T-helper 1 cell (primary cell): ENCODE data around the gene WNT1.
A peak's percentile ranks its signal among the peaks of the same experiment; 100 is the strongest.

ENCODE experiments used
- DNase-seq, 5 donors: peaks; one replicate each; pipeline ENCODE4 v3.0.0-alpha.2; 2012 to 2020

WNT1 gene

DNA sequence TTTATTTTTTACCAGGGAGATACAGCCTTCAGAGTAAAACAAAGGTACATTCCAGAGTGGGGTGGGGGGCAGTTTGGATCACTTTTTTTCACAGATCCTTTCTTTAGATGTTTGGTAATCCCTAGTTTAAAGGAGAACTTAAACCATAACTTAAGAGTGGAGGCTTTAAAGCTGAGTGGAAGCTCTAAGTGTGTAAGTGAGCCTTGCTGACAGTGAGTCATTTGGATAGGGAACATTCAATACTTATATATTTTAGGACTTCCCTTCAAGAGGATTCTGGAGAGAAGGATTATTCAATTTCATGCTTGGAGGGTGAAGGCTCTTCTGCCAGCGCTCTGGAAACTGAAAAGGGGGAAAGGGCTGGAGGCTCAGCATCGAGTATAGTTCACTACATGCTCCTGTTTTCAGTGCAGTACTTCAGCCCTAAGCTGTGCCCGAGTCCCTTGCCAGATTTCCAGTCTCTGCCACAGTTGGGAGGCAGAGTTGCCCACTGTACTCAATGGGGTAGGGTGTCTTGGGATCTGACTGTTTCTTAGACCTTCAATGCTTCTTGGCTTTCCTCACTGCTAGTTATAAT lies 32.1 kb downstream of the WNT1 start:
- DNase-seq, result no peak

DNA sequence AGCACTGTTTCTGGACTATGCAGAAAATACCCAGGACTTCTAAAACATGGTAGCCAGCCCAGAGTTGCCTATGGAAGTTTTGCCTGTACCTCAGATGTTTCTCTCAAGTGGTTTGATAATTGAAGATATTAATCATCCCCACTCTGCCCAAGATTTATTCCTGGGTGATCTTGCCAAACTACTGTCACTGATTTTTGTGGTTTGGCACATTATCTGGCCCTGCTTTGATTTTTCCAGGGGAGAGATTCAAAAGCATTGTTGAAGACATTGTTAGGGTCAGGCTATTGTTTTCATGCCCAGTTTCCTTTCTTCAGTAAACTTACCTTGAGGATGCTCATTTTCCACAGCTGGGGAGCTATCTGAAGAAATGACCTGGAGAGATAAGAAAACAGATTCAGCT lies 34.6 kb downstream of the WNT1 start:
- no peak for DNase-seq

DNA sequence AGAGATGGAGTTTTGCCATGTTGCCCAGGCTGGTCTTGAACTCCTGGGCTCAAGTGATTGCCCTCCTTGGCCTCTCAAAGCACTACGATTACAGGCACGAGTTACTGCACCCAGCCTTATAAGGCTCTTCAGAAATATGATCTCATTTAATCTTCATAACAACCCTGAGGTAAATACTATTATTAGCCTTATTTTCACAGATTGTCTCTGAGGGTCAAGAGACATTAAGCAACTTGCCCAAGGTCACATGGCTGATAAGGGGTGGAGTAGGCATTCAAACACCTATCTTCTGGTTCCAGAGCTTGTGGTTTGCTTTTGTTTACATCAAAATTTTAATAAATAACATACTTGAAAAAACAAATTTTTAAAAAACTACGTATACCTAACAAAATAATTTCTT lies 35.3 kb downstream of the WNT1 start:
- no peak for DNase-seq

DNA sequence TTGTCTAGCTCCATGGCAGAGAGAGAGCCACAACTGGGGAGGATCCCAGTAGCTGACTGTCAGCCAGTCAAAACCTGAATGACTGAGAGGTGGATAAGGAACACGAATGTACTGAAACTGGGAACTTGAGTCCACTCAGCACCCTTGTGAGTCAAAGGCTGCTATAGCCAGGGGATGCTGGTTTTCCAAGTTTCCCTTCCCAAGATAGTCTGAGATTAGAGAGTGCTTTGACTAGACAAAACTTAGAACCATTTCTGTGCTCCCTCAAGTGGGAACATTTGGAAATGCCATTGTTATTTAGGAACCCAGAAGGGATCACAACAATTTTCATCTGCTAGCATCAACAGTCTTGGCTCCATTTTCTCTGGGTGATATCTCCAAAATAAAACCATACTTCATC lies 36.4 kb downstream of the WNT1 start:
- DNase-seq, result no peak

DNA sequence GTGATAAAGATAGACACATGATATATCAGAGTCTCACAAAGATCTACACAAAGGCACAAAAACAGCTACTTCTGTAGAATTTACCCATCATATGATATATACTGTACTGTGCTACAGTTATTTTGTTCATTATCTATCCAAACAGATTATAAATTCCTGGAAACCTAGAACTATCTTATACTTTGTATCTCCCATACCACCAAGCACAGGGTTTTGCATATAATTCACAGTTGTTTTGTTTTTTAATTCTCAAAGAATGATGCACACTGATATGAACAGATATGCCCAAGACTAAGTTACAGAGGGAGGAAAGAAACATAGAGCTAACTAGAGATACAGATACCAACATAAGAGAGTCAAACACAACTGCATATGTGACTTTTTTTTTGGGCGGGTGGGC lies 37.1 kb downstream of the WNT1 start:
- DNase-seq, result no peak

DNA sequence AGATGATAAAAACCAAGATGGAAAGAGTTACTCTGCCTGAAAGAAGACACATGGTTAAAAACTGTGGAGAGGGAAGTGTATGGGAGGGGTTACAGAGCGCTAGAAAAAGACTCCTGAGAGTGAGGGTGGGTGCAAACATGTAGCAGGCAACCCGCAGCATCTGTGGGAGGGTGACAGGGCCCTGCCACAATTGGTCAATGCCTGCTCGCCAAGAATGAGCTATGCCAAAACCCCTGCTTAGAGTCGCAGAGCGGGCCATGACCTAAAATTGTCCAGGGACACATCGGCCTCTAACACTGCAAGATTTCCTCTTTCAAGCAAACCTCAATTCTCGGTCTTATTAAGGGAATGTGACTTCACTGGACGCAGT lies 39.8 kb downstream of the WNT1 start:
- no peak for DNase-seq

DNA sequence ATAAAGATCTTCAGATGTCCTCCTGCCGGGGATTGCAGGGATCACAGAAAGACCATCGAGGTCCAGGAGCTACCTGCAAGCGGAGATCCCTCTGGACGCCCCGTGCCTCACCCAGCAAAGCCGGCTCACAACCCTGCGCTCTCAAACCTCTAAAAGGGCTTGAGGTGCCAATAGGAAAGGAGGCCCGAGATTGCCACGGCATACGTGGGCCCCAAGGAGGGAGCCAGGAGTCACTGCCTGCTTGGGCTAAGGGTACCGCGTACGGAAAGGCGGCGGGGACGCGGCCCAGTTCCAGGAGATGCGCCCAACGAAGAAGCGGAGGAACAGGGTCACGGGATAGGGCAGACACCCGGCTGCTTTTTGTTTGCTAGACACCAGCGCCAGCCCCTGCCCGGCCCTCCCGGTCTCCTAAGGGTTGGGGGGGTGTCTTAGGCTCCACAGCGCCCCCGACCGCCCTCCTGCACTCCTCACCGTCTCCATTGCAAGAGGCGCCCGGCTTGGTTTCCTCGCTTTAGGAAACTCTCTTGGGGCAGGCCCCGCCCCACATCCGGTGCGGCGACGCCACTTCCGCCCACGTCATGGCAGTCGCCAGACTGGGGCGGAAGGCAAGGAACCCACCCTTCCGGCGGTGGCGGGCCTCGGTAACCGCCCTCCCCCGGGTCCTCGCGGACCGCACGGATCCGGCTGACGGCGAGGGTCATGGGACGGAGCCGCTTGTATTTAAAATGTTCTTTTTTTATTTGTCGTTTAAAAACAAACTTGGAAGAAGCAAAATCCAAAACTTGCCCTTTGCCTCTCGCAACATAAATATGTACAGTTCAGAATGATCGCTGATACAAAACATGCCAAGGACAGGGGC lies 40.4 kb downstream of the WNT1 start, which contains the start of gene PRKAG1:
PRKAG1 (minus strand) TSS at position 516 of the 859 bp plus-strand sequence; CDS start at position 480, 36 bp downstream.
- DNase-seq, result peak; percentile 95 to 99 (median 96)

DNA sequence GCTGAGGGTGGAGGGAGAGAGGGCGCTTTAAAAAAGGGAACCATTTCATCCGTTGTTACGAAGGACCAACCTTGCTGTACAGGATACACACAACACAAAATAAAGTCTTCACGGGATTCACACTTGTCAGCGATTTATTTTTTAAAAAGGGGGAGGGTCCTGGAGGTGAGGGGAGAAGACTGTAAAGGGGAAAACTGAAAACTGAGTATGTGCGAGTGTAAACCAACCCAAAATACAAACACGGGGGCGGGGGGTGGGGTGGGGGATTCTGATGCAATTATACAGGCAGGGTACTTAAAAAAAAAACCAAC lies 41.0 kb downstream of the WNT1 start:
- no peak for DNase-seq

DNA sequence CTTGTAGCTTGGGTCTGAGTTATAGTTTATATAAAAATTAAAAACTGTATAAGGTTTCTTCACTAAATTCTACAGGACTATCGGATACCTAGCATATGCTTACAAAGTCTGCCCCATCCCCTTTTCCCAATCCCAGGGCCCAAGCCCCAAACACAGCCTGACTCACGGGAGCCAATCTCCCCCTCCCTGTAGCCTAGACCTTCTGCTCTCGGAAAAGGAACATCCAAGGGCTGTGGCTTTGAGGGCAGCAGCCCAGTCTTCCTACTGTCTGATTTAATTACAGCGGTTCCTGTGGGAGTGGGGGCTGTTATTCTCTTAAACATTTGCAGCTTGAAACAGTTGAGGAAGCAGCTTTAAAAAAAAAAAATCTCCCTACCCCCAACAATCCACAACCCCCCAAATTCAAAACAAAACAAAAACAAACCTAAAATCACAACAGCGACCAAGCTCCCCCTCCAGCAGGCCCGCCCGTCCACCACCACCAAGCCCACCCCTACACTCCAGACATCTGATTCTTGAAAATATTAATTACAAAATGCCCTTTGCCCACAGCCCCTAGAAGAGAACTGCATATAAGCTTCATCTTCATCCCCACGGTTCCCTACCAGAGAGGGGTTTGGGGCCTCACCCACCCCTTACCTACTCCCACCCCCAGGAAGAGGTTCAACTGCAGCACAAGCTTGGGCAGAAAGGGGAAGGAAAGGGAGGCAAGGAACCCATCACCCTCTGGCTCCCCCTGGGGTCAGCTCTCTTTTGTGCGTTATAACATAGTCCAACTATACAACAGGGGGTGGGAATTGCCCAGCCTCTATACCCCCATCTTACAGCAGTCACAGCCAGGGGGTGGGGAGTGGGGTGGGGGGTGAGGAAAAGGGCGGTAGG lies 41.6 kb downstream of the WNT1 start:
- peak in 2 of 5 donors; percentile 25 to 59 for DNase-seq

DNA sequence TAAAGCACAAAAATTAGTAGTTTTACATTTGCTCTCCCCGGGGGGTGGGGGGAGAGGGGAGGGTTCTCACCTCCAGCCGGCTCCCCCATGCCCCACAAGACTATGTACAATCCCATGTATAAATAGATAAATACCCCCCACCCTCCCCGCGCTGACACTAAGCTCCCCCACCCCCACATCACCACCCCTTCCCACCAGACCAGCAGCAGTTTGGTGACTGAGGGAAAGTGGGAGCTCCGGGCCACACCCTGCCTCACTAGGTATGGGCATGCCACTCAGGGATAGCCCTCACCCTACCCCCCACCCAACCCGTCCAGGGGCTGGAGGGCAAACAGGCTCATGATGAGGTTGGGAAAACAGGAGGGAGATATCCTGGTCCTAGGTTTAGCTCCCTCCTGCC lies 42.3 kb downstream of the WNT1 start:
- DNase-seq, result no peak

DNA sequence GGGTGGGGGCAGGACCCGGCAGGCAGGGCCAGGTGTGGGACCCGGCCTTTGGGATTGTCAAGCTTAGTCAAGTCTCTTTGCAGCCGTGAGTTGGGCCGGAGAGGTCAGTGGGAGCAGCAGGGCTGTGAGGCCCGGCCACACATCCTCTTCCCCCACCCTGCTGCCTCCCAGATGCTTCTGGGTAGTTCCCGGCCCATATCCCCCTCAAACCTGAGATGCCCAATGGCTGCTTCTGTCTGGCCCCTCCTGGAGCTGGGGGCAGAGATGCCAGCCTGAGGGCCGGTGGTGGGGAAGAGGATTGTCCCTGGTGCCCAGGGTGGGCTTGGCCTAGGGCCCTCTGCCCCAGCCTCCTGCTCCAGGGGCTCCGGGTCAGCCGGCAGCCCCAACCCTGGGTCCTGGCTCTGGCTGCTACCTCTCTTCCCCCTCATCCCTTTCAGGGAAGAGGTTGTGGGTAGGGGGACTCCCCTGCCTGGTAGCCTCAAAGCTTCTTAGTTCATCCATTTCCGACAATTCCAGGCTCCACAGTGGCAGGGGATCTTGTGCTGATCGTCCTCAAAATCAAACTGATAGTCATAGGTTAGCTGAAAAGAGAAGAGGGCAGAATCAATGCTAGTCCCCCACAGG lies 43.3 kb downstream of the WNT1 start:
- no peak for DNase-seq

DNA sequence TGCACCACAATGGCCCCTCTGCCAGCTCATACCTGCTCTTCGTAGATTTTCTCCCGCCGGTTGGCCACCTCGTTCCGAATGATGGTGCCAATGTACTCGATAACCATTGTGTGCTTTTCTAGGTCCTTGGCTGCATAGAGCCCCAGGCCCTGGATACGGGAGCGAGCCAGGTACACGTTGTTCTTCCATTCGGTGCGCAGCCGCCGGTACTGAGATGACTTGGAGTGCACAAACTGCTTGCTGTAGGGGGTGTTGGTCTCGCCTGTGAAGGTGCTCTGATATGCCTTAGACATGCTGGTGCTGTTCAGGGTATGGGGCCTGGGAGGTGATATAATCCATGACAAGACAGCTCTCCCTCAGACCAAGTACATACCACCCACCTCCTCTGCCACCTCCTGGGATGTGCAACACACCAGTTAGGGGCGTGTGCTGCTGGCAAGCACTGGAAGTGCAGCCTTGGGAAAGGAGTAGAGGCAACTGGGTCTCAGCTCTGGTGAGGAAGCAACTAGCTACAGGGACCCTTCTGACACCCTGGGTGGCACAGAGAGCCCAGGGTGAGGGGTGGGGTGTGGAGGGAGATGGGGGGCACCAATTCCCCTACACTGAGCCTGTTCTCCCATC lies 44.5 kb downstream of the WNT1 start:
- DNase-seq, result no peak

DNA sequence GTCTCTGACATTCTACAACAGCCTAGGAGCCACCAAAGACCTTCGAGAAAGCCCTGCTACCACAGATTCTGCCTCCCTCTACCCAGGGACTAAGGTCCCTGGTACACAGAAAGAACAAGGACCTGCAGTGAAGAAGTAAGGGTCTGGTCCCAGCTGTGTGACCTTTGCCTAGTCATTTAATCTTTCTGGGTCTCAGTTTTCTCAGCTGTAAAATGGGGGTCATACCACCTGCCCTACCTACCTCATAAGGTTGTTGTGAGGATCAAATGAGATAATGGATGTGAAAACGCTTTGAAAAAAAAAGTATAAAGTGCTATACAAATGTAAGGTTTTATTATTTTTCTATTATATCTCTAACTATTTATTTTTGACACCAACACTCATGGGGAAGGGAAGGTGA lies 45.7 kb downstream of the WNT1 start:
- no peak for DNase-seq

DNA sequence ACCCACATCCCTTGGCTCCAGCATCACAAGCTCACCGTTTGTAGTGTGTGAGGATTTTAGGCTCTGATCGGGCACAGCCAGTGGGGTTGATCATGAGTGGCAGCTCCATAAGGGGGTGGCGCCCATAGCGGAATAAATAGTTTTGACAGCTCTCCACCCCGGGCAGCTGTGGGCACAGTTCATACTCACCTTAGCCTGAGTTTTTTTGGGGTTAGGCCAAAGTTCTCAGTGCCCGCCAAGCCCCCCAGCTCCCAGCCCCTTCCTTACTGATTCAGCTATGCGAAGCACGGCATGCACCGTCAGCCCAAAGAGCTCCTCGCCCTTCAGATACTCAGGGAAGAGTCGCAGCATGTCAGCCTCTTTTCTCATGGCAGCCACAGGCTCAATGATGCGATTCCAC lies 46.4 kb downstream of the WNT1 start:
- DNase-seq, result no peak

DNA sequence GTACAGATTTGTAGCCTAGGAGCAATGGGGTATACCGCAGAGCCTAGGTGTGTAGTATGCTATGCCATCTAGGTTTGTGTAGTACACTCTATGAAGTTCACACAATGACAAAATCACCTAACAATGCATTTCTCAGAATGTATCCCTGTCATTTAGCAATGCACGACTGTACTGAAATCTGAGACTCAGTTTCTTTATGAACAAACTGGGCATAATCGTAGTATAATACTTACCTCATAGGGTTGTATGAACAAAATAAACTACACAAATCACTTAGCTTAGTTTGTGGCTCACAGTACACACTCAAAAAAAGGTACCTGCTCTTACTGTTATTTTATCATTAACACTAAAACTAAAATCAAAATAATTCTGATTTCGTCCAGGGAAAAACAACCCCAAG lies 47.3 kb downstream of the WNT1 start:
- no peak for DNase-seq

DNA sequence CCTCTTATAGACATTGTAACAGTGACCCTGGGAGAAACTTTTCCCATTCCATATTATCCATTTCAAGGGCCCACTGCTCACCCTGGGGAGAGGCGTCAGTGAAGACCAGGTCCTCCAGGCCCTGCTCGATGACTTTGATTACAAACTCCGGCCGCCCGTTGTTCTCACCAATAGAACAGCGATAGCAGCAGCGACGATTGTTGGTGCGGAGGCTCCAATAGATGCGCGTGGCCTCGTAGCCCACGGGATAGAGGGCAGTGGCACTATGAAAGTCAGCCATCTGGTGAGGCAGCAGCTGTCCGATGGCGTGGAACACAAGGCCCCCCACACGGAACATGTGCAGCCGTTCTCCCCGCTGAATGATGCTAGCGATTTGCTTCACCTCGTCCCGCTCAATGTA lies 48.0 kb downstream of the WNT1 start:
- no peak for DNase-seq

DNA sequence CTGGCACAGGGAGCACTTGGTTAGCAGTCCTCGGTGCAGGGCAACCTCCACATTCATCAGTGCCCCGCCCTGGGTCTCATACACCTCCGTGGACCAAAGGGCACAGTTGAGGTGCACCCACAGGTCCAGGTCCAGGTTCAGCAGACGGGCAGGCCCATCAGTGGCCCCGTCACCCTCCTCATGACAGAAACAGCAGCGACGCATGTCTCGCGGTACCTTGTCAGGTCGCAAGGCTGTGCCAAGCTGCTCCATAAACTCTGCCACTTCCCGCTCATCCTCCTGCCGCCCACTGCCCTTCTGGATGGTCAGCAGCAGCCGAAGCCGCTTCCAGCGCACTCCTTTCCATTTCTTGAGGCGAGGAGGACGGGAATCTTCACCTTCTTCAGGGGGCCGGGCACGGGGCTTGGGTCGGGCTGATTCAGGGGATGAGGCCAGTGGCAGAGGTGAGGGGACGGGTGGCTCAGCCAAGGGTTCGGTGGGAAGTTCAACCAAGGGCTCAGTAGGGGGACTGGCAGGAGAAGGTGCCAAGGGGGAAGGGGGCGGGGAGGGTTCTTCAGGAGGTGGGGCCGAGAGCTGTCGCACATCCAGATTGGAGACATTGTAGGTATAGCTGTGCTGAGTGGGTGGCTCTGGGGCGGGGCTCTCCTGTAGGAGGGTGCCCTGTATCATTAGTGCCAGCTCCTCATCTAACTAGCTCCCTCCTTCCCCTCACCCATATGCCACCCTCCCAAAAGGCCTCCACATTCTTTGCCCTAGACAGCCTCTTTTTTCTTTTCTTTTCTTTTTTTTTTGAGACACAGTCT lies 48.8 kb downstream of the WNT1 start:
- DNase-seq, result no peak

DNA sequence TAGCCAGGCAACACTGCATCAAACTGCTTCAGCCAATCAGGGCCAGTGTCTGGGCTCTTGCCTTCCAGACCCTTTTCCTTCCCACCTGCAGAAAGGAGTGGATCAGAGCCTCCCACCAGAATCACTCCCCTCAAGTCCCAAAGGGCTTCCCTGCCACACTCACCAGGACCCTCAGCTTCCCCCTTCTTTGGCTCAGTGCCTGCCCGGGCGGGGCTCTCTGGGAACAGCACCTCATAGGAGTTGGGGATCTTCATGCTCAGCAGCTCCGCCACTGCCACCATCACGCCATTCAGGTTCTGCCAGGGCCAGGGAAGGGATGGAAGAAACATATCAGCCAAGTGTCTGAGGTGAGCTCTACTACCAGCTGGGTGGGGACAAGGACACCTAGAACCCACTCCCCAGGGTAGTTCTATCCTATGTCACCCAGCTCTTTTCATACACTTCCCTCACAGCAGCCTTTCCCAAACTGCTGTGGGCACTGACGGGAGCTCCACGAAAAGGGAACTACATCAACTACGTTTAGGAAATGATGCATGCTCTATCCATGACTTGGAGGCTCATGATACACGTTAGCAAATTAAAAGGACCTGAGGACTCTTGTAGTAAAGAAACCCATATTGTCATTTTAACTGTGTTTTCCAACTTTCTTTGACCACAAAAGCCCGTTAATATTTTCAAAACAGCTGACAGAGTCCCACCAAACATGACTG lies 49.9 kb downstream of the WNT1 start:
- no peak for DNase-seq

DNA sequence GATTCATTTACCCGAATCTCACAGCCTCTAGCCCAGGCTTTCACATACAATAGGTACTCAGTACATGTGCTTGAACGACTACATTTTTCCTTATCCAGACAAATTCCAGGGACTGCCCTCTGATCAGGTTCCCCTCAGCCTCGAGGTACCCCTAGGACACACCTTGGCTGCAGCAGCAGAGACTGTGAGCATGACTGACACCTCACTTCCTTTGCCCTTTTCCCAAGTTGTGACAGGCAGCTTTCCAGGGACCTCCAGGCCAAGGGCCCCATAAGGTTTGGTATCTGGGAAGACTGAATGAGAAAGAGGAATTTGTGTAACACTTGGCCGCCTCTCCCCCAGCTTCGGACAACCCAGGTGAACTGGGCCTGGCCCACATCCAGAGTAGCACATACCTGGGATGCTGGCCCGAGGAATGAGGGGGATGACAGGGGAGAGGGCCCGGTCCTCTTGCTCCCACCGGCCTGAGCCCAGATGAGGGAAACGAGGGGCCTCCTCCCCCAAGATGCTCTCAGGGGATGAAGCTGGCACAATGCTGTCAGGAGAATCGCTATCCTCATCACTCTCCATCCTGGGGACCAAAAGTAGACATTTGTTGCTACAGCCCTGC lies 50.6 kb downstream of the WNT1 start:
- no peak for DNase-seq

DNA sequence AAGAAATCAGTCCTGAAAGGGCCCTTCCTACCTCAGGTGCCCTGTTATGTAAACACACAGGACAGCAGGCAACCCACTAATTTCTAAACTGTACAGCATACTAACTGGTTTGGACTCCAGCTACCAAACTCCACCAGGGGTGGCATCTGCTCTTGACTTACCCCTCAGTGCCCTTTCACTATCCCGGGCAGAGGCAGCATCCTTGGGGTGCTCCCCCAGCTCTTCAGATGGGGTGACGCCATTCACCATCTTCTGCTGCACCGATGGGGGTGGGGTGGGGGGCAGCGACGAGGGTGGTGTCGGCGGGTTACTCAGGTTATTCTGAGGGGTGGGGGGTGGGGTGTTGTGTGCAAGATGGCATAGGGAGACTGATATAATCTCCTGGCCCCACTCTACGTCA lies 52.0 kb downstream of the WNT1 start:
- DNase-seq, result no peak
